Kidney epithelial cell (primary cell): ENCODE results near the gene LTBP1. TPM values are rescaled to one million over a fixed set of nuclear protein-coding genes. Genes with fewer than 3 reads are reported as not detected.
A peak's percentile ranks its signal among the peaks of the same experiment; 100 is the strongest.
"Not testable (repeated sequence)": the region's sequence is repeated elsewhere in the genome, so short reads cannot be mapped to it uniquely, and the experiment has no call there.

Experiments
- DNase-seq: peaks from one replicate; pipeline ENCODE4 v3.0.0-alpha.2; 2010; ENCODE audit warnings: low read depth
- H3K27me3 ChIP-seq: 2 replicates; pipeline ENCODE4 v1.6.0; 2011; ENCODE audit warnings: low read length; ENCODE audit not compliant: control insufficient read depth, insufficient read depth
- H3K36me3 ChIP-seq: 2 replicates; pipeline ENCODE4 v1.5.1; 2011; ENCODE audit warnings: low read length; ENCODE audit not compliant: control insufficient read depth, insufficient read depth
- H3K4me3 ChIP-seq: 2 replicates; pipeline ENCODE4 v1.5.1; 2011; ENCODE audit warnings: low read depth, mild to moderate bottlenecking, control low read depth, low read length
- total RNA-seq: library from RNA; depleted of rRNA; stranded (reverse); fragments of >200 nt; gene quantifications from 2 replicates; pipeline ENCODE4 v1.2.3, GENCODE V29; 2015
- TF ChIP-seq, protein P1 (sequence below): IDR thresholded peaks from 2 replicates; pipeline ENCODE4 v1.5.1; 2011; ENCODE audit warnings: mild to moderate bottlenecking, moderate library complexity, low read length, control low read depth, inconsistent platforms; ENCODE audit not compliant: insufficient read depth, poor library complexity, severe bottlenecking

LTBP1 gene
- total RNA-seq, 1 donor from 2014 or later: 39.3 TPM

DNA sequence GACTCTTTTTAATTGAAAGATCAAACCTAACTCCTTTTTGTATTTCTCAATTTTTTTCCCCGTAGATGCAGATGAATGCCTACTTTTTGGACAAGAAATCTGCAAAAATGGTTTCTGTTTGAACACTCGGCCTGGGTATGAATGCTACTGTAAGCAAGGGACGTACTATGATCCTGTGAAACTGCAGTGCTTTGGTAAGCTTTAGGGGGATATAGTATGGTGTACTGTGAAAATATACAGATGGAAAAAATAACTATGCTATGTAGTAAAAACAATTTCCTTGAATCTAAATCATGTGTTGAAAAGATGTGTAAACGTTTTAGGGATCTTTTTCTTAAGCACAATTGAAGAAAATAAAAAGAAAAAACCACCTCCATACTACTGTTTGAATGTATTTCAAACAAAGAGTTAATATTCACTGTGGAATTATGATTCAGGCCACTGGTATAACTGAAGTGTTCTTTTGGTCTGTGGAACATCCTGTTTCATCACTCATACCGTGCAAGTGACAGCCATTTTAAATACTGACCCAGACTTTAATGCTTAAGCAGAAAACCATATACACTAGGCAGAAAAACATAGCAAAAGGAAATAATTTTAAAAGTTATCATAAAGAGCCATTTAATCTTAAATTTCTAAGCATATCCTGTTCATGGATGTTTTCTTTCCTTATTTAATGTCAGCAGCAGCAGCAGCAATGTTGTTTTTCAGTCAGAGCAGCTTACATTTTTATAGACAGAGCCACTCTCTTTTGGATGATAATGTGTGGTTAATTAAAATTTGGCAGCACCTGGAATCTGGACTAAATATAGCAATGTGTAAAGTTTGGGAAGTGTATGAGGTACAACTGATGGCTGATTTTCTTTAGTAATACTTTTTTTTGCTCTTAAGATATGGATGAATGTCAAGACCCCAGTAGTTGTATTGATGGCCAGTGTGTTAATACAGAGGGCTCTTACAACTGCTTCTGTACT, 416.9 kb downstream of the LTBP1 start:
- Histone ChIP-seq H3K36me3 (no peaks in the 10 kb centered on the region), H3K27me3 (no peaks in the 10 kb centered on the region), H3K4me3 (no peak overlapping the region)
- DNase-seq: no peak
- TF ChIP-seq, protein P1, sequence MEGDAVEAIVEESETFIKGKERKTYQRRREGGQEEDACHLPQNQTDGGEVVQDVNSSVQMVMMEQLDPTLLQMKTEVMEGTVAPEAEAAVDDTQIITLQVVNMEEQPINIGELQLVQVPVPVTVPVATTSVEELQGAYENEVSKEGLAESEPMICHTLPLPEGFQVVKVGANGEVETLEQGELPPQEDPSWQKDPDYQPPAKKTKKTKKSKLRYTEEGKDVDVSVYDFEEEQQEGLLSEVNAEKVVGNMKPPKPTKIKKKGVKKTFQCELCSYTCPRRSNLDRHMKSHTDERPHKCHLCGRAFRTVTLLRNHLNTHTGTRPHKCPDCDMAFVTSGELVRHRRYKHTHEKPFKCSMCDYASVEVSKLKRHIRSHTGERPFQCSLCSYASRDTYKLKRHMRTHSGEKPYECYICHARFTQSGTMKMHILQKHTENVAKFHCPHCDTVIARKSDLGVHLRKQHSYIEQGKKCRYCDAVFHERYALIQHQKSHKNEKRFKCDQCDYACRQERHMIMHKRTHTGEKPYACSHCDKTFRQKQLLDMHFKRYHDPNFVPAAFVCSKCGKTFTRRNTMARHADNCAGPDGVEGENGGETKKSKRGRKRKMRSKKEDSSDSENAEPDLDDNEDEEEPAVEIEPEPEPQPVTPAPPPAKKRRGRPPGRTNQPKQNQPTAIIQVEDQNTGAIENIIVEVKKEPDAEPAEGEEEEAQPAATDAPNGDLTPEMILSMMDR: no peak

DNA sequence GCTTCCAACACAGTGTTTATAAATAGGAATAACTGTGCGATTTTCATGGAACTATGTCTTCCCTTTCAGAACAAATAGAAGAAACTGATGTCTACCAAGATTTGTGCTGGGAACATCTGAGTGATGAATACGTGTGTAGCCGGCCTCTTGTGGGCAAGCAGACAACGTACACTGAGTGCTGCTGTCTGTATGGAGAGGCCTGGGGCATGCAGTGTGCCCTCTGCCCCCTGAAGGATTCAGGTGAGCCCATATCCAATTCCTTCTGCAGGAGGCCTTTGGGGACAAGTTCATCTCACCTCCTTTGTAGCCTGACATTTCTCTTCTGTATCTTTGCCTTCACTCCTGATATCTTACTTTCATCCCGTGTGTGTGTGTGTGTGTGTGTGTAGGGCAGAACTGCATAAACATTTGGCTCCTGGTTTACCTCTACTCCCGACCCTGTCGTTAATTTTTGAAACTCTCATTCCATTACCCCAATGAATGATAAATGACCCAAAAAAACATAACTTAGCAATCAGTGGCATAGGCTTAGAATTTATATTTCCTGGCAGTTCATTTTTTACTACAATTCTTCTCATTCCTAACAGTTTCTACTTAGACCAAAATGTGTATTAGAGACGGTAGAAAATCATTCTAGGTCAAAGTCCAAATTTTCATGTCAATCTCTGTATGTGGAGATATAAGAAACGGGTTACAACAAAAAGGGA, 418.7 kb downstream of the LTBP1 start:
- Histone ChIP-seq H3K36me3 (no peaks in the 10 kb centered on the region), H3K27me3 (no peaks in the 10 kb centered on the region), H3K4me3 (no peak overlapping the region)
- DNase-seq: no peak
- TF ChIP-seq, protein P1: no peak

DNA sequence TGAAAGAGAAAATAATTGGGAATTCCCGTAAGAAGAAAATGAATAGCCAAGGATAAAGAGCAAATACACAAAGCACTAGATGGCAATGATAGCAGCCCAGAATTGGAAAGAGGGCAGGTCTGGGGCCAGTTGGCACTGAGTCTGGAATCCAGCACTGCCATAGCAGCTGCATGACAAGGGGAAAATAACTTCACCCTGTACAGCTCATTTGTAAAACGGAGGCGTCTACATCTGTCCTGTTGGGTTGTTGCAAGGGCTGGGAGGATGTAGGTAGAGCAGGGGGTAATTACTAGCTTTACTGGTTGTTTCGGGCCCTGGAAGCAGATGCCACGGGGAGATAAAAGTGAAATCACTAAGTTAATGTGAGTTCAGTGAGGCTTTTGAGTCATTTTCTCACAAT, 419.7 kb downstream of the LTBP1 start:
- peak; percentile 26 for DNase-seq
- Histone ChIP-seq H3K4me3 (no peak overlapping the region), H3K27me3 (no peaks in the 10 kb centered on the region), H3K36me3 (no peaks in the 10 kb centered on the region)
- TF ChIP-seq, protein P1: no peak

DNA sequence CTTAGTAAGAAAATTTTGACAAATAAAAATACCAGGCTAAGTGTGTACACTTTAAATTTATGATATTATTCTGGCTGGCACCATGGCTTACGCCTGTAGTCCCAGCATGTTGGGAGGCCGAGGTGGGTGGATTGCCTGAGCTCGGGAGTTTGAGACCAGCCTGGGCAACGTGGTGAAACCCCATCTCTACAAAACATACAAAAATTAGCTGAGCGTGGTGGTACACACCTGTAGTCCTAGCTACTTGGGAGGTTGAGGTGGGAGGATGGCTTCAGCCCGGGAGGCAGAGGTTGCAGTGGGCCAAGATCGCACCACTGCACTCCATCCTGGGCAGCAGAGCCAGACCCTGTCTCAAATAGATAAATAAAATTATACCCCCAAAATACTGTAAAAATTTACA, 421.8 kb downstream of the LTBP1 start:
- not testable (repeated sequence) for H3K36me3 ChIP-seq, H3K27me3 ChIP-seq, DNase-seq, H3K4me3 ChIP-seq

DNA sequence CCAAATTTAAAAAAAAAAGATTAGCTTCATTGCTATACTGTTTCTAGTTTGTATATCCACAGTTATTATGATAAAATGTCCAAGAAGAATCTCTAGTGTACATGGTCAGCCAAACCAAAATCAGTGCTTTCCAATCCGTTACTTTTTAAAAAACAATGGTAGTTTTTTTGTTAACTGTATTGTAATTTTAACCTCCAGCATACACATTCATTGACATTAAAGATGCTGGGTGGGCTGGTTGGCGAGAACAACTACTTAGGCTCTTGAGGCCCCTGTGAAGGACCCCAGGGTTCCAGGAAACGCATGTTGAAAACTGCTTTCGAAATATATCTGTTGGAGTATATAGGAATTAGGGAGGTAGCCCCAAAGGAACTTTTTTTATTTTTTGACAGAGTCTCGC, 422.4 kb downstream of the LTBP1 start:
- DNase-seq: no peak
- Histone ChIP-seq H3K27me3 (no peaks in the 10 kb centered on the region), H3K4me3 (no peak overlapping the region), H3K36me3 (no peaks in the 10 kb centered on the region)
- TF ChIP-seq, protein P1: no peak

DNA sequence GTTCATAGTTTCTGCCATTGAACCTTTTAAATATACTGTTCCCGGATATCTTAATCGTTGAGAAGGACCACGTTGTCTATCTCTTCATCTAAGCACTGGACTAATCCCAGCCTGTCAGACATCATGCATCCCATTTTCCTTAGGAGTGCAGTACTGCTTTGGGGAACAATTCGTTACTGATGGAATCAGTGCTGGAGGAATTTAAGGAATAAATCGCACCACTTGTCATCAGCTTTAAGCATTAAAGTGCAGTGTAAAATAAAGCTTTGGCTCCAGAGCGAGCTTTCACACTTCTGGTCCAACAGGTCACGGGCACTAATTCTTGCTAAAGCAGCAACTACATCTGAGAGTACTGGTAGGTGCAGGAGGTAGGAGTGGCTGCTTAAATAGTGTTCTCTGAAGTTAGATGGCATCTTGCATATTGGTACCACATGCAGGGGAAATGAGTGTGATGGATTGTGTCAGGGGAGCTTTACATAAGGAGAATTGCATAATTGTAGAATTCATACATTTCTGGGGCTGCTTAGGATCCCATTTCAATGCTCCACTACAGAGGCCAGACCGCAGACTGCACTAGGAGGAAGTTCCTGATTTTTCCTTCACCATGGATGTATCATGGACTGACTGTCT, 424.0 kb downstream of the LTBP1 start:
- no peaks in the 10 kb centered on the region for H3K36me3 ChIP-seq
- no peak for DNase-seq
- TF ChIP-seq, protein P1: no peak
- no peaks in the 10 kb centered on the region for H3K27me3 ChIP-seq
- no peak overlapping the region for H3K4me3 ChIP-seq
